Effector CD4-positive, alpha-beta T cell (primary cell): ENCODE measurements around the gene ADAMTS2.

Experiments used
- DNase-seq: peaks from one replicate; pipeline ENCODE4 v3.0.0-alpha.2; 2020

ADAMTS2 gene

DNA sequence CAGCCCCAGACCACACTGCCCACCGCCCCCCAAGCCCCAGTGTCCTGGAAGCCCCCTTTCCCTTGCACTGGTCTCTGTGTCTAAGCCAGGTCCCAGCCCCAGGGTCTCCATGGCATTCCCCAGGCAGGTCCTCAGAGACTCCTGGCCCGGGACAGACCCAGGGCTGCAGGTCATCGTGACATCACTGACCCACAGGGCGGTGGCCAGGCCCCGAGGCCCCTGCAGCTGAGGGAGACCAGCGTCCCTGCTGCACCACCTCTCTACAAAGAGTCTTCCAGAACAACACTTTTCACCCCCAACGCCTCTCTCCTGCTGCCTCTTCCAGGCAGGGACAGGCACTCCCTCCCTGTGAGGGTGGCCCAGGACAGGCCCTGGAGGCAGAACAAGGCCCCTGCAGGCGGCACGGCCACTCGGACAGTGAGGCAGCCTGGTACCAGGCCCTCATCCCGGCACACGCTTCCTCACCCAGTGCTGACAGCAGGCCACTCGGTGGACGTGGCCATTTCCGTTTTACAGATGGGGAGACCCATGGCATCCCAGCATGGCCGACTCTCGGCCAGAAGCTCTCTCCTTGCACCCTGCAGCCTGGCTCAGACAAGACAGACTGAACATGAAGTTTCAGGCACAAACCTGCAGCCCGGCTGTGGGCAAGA, 136.4 kb downstream of the ADAMTS2 start:
- no peak for DNase-seq

DNA sequence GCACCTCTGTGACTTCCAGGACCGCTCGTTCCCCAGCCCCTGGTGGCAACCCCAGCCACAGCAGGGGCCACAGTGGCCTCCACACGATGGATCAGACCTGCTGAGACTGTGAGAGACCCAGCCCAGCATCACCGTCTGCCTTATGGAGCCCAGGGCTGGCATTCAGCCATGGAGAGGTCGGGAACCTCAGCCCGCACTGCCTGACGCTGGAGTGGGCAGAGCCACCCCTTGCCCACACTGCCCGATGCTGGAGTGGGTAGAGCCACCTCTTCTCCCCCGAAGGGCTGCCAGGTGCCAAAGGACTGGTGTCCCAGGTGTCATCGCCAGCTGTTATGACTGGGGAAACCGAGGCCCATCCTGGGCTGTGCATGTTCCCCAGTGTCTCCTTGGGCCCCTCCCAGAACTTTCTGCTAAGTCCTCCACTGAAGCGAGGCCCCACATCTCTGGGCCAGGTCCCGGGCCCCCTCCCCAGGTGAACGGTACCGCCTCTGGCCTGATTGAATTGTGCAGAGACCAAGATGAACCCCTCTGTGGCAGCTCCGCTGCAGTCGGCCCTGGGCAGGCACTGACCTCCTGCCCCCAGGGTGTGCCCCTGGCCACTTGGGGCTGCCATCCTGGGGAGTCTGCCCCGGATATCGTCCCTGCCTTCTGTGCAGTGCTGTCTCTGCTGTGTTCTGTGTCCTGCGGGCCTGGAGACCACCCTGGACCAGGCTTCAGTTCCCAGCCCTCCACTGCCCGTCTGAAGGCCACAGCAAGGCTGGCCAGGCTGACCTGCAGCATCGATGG, 137.1 kb downstream of the ADAMTS2 start:
- DNase-seq: no peak

DNA sequence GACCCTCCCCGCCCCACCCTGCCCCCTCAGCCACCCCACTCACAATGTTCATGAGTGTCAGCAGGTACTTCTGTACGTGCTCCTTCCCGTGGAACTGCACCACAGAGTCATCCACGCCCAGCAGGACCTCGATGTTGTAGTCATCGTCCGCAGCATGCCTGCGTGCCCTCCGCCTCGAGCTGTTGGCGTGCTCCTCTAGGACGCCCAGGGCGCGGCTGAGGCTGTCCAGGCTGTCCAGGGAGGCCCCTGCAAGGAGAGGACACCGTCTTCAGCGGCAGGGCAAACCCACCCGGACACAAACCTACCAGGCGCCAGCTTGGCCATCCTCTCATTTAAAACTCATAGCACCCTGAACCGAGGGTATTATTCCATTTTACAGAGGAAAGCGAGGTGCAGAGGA, 137.8 kb downstream of the ADAMTS2 start:
- no peak for DNase-seq

DNA sequence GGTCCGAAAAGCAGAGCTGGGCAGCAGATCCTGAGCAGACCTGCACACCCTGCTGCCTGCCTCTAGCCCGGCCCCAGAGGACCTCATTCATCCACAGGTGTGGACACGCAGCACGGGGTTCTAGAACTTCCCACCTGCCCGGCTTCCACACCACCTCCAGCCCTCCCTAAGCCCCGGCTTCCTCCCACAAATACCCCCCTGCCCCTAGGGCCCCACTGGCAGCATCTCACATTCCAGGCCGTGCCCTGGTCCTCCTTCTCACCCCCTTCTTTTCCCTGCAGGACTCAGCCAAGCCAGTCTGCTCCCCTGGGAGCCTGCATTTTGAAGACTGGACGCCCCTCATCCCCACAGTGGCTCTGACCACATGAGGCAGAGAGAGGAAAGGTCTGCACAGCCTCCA, 138.9 kb downstream of the ADAMTS2 start:
- DNase-seq: no peak

DNA sequence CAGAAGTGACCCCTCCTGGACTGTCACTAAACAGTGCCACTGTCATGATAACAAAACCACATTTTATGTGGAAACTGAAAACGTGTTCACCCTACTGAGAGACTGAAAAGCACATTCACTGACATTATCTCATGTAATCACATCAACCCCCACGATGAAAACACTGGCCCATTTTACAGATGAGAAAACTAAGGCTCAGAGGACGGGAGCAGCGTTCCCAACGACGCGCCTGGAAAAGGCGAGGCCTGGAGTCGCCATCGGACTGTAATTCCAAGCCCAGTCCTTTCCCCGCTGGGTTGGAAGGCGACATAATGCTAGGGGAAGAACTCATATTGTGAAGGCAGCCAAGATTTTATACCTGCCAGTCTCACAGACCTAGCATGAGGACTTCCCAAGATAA, 140.0 kb downstream of the ADAMTS2 start:
- DNase-seq: no peak

DNA sequence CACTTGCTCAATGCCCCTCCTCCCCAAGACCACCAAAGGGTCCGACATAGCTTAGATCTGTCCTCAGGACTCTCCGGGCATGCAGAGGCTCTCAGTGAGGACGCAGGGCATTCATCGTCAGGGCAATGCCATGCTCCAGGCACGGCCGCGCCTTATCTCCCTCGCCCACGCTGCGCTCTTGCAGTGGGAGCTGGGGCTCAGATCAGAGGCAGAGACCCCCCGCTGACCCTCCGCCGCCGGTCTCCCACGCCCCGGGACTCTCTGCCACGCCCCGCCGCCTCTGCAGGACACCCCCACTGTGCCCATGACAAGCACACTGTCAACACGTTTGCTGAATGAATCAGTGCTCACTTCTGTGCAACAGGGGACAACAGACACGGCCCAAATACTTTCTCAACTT, 140.7 kb downstream of the ADAMTS2 start:
- DNase-seq: no peak

DNA sequence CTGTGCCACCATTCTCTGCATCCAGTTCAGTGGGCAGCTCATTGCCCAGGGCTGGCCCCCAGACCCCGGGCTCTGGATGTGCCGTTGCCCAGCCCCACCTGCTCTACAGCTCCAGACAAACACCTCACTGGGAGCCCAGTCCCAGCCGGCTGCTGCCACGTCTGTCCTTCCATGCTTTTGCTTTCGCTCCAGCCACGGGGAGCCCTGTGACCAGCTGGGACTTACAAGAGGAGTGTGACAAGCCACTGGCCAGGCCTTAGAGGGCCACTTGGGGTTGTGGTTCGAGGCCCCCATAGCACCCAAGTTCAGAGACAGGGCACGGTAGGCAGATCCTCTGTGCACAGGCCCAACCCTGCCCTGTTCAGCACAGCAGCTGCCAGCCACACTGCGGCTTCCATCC, 142.0 kb downstream of the ADAMTS2 start:
- no peak for DNase-seq

DNA sequence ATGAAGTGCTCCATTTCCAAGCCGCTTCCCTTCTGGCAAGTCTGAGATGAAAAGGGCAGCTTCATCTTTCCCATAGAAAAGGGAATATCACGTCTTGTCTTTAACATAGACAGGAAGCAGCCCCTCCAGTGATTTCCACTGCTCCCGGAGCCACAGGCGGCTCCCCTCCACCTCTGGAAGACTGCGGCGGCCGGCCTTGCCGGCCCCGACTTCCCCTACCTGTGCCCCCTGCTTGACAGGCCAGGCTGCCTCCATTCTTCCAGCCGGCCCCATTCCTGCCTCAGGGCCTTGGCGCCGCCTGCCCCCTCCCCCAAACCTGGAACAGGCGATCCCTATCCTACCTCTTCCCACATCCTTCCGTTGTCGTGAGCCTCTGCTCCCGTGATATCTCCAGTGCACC, 143.3 kb downstream of the ADAMTS2 start:
- no peak for DNase-seq

DNA sequence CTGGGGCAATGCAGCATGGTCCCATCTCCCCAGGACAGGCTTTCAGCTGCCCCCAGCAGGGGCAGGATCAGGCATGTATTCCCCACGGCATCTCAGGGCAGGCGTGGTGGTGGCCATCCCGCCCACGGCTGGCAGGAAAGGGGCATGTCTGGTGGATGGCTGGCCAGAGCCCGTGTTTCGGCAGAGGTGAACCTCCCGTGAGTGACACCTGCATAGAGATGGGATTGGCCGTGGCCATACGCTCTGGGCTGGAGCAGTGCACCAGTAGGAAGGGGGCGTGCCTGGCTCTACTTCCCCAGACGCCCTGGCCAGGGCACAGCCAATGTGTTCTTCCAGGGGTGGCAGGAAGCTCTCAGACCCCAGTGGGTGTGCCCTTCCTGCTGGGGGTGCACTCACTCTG, 146.0 kb downstream of the ADAMTS2 start:
- DNase-seq: no peak

DNA sequence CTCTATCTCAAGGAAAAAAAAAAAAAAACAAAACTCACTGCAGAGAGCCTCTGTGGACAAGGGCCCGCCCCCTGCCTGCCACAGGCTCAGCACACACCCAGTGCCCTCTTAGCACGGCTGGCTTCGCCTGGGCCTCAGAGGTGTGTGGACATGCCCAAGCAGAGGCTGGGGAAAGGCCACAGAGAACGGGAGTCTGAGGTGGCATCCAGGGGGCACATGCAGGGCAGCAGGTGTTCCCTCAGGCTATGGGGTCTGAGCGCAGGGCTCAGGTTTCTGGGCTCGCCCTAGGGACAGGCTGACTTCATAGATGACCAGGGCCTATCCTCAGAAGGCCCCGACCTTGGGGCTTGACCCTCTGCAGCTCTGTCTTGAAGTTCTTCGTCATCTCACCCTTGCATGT, 146.4 kb downstream of the ADAMTS2 start:
- no peak for DNase-seq

DNA sequence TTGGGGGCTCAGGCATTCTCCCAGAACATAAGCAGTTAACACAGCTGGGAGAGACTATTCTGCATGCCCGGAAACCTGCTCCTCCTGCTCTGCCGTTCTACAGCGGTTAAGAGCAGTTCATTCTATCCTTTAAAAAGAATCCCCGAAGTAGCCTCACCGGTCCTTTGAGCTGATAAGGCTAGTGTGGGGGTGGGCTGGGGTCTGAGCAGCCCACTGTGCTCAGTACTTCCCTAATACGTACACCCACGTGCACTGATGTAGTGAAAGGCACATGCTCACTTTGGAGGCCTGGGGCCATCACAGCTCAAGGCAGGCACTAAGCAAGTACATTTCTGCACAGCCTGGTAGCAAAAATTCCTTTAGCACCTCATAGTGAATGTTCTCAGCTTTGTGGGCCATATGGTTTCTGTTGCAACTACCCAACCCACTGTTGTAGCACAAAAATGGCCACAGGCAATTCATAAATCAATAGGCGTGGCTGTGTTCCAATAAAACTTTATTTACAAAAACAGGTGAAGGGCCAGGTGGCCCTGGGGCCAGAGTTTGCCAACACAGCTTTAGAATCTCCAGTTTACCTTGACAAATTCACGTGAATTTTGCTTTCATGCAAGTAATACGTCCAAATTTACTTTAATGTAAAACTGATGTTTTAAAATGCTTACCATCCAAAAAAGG, 148.7 kb downstream of the ADAMTS2 start:
- DNase-seq: no peak

DNA sequence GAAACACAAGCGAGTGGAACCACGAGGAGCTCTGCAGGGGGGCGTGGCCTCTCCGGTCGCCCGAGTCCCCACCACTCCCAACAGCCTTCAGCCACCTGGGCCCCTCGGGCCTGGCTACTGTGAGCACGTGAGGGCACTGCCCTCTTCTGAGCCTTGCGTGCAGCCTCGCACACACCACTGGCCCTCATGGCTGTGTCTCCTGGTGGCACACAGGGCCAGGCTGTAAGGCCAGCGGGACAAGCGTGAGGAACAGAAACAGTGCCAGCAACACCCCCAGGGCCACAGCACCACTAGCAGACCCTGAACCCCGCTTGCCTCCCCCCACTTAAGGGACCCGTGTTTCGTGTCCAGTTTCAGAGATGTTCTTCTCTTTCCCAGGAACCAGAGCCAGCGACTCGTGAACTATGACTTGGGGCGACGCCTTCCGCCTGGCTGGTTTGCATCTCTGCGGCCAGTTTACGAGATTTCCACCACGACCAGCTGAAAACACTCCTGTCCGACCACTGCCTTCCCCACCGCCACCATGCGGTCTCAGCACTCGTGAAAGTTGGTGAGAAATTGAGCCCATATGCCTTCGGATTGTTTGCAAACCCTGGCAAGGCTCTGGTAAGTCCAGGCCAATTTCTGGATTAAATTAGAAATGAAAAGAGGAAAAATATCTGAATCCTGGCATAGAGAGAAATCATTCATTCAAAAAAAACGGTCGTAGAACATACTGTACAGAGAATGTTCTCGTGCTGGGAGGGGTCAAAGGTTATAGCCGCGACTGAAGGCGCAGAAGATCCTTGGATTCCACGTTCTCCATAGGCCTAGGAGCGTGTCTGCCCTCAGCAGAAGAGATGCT, 149.5 kb downstream of the ADAMTS2 start:
- no peak for DNase-seq

DNA sequence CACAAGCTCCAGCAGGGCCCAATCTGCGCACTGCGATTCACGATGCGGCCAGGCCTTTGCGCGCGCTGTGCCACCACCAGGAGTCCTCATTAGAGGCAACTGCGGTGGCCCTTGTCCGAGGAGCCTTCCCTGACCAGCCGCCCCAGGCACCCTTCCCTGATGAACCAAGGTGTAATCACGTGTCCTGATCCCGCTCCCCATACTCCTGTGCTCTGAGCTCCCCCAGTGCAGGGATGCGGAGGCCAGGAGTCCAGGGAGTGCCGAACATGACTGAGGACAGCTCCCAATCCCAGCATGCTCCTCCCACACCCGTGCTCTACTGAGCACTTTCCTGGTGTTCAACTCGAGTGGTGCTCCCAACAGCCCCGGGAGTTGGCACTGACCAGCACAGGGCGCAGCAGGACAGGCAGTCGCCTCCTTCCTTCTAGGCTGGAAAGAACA, 150.3 kb downstream of the ADAMTS2 start:
- no peak for DNase-seq

DNA sequence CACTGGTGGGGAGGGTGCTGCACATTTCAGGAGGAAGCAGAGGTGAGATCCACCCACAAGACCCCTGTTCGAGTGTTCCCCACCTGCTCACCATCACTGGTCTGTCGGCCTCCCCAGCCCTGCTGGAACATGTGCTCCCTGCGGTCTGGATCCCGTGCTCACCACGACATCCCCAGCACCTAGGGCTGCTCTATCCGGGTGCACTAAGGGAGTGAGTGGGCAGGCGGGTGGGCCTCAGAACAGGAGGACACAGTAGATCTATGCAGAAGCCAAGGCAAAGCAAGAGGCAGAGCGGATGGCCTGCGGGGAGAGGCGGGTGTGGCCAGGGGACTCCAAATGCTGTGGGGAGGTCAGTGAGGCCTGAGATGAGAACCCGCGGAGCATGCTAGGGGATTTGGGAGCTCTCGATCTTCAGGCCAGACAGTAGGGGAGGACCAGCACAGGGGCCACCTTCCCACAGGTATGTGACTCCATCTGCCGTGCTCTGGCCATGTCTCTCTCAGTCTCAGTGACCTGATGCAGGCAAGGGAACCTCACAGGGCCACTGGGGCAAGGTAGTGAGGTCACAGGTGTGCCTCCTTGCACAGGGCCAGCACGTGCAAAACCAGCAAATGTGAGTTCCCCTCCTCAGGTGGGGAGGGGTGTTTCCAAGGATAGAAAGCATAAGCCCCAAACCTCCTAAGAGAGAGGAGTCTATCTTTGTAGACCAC, 150.9 kb downstream of the ADAMTS2 start:
- no peak for DNase-seq

DNA sequence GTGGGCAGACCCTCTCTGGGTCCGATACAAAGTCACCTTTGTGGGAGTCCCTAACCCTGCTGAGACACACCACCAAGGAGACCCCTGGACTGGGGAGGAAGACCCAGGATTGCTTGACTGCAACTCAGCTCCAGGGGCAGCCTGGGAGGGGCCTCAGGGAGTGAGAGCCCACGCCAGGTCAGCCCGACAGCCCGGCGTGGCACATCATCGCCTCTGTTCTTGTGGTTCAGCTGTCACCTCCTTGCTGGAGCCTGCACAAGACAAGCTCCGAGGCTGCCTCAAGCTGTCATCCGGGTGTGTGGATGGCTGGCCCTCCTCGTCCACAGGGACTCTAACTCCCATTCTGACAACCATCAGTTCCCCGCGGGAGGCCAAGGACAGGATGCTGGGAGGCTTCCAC, 151.5 kb downstream of the ADAMTS2 start:
- DNase-seq: no peak

DNA sequence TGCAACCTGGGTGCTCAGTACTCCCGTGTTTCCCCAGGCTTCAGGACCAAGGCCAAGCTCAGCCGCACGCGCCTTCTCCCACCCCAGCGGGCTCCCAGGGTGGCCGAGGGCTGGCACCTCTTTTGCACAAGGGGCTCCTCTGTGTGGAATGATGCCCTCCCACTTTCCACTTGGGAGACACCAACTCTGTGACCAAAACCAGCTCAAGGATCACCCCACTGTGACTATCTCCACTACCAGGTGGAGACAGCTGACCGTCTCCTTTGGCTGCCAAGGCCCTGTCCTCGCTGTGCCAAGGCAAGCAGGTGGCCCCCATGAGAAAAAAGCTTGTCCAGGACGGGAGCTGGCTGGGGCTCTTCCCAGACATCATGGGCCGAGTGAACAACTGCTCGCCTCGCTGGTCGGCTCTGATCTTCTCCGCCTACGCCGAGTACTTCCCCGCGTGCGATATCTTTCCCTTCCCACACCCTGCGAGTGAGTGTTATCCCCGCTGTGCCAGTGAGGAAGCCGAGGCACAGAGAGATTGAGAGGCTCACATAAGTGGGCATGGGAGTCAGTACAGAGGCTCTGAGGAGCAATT, 152.3 kb downstream of the ADAMTS2 start:
- DNase-seq: no peak

DNA sequence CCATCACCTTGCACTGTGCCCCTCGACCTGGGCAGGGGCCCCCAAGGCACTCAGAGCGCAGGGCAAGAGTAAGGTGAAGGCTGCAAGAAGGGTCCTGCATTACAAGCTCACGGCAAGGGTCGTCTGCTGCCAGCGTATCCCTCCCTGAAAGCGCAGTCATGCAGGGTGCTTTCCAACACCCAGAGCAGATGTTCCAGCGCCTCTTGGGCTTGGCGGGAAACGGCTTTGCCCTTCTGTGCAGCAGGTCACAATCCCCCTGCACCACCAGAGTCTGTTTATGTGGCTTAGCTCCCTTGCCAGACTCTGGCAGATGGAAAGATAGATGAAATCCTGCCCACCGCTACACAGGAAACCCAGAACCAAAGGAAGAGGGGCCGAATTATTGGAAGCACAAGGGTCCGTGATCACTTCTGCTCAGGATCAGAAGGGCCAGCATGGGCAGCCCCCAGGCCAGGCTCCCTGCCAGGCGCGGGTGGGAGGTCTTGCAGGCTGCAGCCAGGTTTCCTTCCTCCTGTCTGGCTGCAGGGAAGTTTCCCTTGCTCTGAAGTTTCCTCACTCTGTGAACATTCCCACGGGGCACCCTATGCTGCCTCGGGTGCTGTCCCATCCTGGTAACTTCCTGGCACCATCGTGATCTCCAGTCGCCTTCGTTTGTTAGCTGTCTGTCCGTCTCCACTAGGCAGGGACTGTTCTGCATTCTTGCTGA, 152.9 kb downstream of the ADAMTS2 start:
- DNase-seq: no peak

DNA sequence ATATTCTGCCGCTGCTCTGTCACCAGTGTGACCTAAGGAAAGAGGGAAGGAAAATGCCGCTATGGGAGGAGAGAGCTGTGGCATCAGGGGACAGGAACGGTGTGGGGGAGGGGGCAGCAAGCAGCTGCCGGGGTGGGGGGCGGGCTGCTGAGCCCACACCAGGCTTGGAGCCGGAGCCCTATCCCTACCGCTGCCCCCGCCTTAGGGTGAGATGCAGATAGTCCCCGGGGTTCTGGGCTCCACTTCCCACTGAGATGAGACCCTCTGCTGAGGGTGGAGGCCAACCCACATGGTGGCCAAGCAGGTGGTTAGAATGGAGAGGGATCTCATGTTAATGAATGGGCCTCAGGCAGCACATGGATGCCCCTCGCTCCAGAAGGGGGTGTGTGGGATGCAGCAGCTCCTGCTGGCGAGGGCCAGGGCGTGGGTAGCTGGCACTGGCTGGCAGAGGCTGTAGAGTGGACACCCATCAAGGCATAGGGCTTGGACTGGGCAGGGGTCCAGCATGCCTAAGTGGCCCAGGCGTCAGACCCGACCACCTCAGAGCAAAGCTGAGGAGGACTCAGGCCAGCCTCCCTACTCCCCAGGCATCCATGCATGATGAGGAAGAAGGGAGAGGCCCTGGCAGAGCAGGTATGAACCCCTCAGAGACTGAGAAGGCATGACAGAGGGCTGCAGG, 153.6 kb downstream of the ADAMTS2 start:
- no peak for DNase-seq

DNA sequence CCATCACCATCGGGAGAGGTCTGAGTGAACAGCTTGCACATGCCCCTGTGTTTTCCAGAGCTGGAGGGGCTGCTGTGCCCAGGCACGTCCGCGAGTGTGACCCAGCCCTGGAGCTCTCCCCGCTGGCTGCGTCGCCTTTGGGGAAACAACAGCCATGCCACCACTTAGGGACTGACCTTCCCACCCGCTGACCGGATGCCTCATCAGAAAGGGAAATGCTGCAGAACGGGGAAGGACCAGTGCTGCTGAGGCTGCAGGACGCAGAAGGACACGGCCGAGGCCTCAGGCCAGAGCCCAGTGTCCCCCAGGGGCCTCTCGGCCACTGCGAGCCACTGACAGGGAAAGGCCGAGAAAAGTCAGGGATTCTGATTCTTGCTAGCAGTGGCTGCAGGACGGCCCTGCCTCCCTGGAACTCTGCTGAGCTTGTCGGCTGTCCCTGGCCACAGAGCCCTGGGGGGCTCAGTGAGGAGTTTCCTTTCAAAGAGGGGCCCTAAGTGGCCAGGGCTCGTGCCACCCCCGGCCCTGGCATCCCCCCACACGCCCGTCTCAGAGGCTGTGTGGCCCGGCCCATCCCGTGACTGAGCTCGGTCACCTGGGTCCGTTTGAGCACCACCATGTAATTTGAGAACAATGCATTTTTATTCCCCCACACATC, 154.3 kb downstream of the ADAMTS2 start:
- no peak for DNase-seq

DNA sequence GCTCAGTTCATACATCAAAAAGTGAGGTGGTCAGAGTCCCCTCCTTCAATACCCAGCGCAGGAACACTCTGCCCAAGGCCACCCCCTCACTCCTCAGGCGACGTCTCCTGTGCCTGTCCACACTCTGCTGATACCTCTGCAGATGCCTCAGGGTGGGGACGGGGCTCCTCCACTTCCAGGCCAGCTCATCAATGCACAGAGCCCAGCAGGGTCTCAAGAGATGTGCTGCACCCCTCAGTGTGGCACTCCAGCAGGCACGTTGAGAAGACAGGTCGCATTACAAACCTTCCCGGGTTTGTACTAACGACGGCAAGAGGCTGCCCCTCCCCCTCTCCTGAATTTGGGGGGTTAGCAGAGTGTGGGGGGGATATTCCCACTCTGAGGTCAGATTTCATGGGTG, 156.6 kb downstream of the ADAMTS2 start:
- DNase-seq: no peak
